ENCODE measurements around the gene SRBD1.

SRBD1 gene

DNA sequence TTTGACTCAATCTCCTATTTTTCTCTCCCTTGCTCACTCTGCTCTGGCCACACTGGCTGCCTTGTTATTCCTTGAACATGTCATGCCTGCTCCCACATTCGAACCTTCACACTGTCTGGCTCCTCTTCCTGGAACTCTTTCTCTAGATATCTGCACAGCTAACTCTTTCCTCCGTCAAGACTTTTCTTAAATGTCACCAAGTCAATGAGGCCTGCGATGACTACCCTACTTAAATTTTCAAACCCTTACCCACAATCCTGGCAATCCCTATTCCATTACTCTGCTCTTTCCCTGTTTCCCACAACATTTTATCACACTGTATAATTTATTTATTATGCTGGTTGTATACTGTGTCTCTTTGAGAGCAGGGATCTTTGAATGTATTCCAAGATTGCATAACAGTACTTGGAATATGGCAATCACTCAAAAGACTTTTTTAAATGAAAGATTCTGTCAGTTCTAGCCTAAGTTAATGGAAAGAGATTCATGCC is 206.2 kb downstream of the SRBD1 start:
- DNase-seq, result no peak
- intact Hi-C loops (cut with DNase I), result no loop called here

DNA sequence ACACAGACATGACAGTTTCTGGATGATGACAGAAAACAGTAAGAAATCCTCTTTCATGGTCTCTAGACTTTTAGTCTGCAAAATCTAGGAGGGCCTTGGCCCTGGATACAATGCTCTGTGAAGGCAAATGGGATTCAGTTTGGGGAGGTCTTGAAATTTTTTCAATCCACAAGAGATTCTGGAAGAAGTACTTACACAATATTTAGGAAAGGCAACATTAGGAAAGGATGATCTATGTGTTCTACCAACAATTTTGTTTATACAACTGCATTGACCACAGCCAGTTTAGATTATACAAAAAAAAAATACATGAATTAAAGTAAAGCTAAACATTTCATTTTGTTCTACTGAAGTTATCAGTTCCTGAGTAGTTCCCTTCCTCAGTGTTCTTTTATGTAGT is 208.0 kb downstream of the SRBD1 start:
- no peak for DNase-seq
- intact Hi-C loops (cut with DNase I), result no loop called here

- DNase-seq, result peak in 10 of 42 donors; percentile 2 to 37 (median 14)
- intact Hi-C loops (cut with DNase I), result no loop called here
Measured at GRCh38 chr2:45401431-45401922, 209.6 kb downstream of the SRBD1 start.

- intact Hi-C loops (cut with DNase I), result no loop called here
- DNase-seq, result no peak
Measured at GRCh38 chr2:45399040-45399784, 211.9 kb downstream of the SRBD1 start.

GRCh38 chr2:45397292-45397691 is 213.8 kb downstream of the SRBD1 start:
- intact Hi-C loops (cut with DNase I), result no loop called here
- DNase-seq, result no peak

- intact Hi-C loops (cut with DNase I), result no loop called here
Measured at GRCh38 chr2:45396671-45397070, 214.4 kb downstream of the SRBD1 start.

GRCh38 chr2:45394842-45395241 is 216.2 kb downstream of the SRBD1 start:
- DNase-seq, result no peak
- intact Hi-C loops (cut with DNase I), result no loop called here

More at GRCh38 chr2:45396671-45397070, 214.4 kb downstream of the SRBD1 start:
- no peak for DNase-seq

DNA sequence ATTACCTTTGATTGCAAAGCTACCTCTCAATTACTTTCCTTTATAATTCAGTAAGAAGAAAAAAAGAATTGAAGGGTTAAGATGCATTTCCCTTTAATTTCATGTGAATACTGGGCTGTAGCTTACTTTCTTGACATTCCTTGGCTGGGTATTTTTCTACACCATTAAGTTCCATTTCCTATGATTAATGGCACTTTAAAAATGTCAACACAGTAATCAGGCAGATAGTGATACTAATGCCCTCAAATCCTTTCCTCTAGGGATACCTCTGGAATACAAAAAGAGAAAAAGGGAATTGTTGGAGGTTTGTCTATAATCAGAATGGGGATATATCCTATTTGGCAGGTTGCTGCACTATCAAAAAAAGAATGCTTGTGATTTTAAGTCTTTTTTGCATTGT is 216.9 kb downstream of the SRBD1 start:
- intact Hi-C loops (cut with DNase I), result no loop called here
- DNase-seq, result no peak

DNA sequence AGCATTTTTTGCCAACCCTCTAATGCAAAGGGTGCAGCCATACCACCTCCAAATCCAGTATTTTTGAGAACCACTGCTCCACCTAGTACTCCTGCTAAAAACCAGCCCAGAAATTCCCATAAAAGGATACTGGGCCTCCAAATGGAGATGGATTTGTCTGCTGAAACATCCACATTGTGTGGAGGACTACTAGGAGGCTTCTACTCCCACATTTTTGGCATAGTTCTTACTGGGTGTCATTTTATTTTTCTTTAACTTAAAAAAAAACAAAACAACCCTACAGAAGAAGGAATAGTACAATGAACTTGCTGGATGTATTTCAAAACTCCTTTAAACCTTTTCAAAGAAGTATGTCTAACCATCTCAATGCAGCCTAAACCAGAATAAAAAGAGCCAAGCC is 219.2 kb downstream of the SRBD1 start:
- no peak for DNase-seq
- intact Hi-C loops (cut with DNase I), result no loop called here

- no peak for DNase-seq
- intact Hi-C loops (cut with DNase I), result no loop called here
Measured at GRCh38 chr2:45390861-45391260, 220.2 kb downstream of the SRBD1 start.

GRCh38 chr2:45390441-45390840 is 220.6 kb downstream of the SRBD1 start:
- no peak for DNase-seq
- intact Hi-C loops (cut with DNase I), result no loop called here

GRCh38 chr2:45388541-45389100 is 222.4 kb downstream of the SRBD1 start:
- no peak for DNase-seq
- intact Hi-C loops (cut with DNase I), result no loop called here

- intact Hi-C loops (cut with DNase I), result no loop called here
- peak in 2 of 42 donors; percentile 2 to 7 for DNase-seq
Measured at GRCh38 chr2:45382744-45383143, 228.3 kb downstream of the SRBD1 start.

GRCh38 chr2:45380131-45380836 is 230.8 kb downstream of the SRBD1 start:
- intact Hi-C loops (cut with DNase I), result no loop called here
- DNase-seq, result no peak

- no peak for DNase-seq
Measured at GRCh38 chr2:45379399-45380087, 231.5 kb downstream of the SRBD1 start.

GRCh38 chr2:45373534-45373933 is 237.5 kb downstream of the SRBD1 start:
- no peak for DNase-seq
- intact Hi-C loops (cut with DNase I), result no loop called here

More at GRCh38 chr2:45379399-45380087, 231.5 kb downstream of the SRBD1 start:
- intact Hi-C loops (cut with DNase I), result no loop called here

DNA sequence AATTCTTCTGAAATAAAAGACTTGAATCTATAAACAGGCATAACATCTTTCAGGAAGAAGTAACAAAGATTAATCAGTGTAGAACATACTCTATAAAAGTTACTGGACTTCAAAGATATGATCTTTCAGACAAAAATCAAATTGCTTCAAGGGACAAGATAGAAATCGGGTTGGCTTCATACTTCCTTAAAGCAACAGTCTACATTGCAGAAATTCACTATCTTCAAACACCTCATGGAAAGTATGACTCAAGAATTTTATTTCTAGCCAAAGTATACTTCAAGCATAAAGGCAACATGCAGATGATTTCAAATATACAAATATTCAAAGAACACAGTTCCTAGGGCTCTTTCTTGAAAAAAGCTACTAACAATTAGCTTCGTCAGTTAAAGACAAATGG is 240.7 kb downstream of the SRBD1 start:
- DNase-seq, result no peak
- intact Hi-C loops (cut with DNase I), result no loop called here

- intact Hi-C loops (cut with DNase I), result no loop called here
- DNase-seq, result no peak
Measured at GRCh38 chr2:45368792-45369191, 242.3 kb downstream of the SRBD1 start.

DNA sequence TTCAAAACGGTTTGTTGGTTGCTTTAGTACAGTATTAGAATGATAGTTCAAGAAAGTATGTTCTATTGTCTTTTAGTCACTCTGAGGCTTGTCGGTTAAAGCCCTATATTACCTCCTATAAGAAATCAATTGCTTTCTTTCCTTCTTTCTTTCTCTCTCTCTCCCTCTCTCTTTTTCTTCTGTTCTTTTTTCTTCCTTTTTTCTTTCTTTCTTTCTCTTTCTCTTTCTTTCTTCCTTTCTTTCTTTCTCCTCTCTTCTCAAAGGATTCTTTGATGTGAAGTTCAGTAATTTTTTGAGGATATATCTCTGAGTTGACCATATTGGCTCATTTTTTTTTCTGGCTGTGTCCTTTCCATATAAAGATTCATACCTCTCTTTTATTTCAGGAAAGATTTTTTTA is 249.4 kb downstream of the SRBD1 start:
- no peak for DNase-seq
- intact Hi-C loops (cut with DNase I), result no loop called here

- intact Hi-C loops (cut with DNase I), result no loop called here
- DNase-seq, result no peak
Measured at GRCh38 chr2:45354776-45355175, 256.3 kb downstream of the SRBD1 start.
